GM12865 (cell line): Measurements from ENCODE around the gene ZFAND3.

ENCODE experiments used
- DNase-seq: peaks from one replicate; pipeline ENCODE4 v3.0.0; 2010; ENCODE audit warnings: low read depth
- H3K4me3 ChIP-seq: 2 replicates; pipeline ENCODE4 v1.5.1; 2011; ENCODE audit warnings: mild to moderate bottlenecking, low read depth, low read length, control low read depth
- CTCF ChIP-seq: IDR thresholded peaks from 2 replicates; pipeline ENCODE4 v1.5.1; 2011; ENCODE audit warnings: low read length, control low read depth, low read depth, inconsistent platforms; ENCODE audit not compliant: insufficient read depth; ENCODE audit errors: missing control alignments

ZFAND3 gene

DNA sequence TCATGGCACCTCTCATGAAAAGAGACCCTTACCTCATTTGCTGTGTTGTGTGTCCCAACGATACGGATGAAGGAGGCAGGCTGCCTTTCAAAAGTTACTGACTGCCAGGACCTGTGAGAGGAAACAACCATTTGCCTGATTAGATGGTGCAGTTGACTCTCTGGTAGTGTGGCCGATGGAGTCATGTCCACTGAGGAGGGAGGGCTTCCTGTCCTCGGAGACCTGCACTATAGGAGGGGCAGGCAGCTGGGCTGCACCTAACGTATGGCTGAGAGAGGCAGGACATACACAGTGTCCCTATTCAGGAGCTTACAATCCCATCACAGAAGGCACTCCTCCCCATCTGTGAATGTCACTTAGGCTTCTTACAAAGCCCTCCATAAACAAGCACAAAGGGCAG lies 373.0 kb downstream of the ZFAND3 start:
- H3K4me3 ChIP-seq, result no peak overlapping the region
- TF ChIP-seq CTCF, result no peak
- no peak for DNase-seq

- TF ChIP-seq CTCF, result no peak
- H3K4me3 ChIP-seq, result no peak overlapping the region
- no peak for DNase-seq
Measured at GRCh38 chr6:38193051-38193450, 373.5 kb downstream of the ZFAND3 start.

DNA sequence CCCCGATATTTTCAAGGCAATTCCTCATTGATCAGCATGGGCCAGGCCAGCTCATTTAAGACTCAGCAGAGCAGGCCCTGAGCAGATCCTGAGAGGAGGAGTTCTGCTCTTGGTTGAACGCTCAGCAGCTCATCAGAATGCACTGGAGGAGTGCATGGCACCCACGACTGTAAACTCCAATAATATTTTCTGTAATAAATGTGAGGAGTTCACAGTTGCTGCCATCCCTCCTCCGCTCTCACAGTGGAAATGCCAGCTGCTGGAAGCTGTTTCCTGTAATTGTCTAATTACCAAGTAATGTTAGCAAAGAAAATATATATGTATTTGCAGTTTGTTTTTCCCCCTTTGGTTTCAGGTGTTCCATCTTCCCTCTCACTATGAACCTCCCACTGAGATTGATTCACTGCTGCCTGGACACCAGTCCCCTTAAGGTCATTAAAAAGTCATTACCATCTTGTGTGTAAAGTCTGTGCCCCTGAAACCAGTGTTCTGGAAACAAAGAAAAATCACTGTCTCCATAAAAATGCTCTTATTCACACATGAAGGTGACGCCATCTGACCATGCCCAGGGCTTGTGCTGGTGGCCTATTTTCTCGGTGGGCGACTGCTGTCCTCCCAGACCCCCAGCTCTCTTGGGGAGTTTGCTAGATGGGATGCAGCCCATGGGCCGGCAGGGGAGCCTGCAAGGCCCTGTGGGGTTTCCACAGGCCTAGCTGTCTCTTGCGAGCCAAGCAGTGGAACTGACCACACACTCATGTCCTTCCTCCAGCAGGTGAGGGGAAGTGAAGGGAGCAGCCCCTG lies 374.2 kb downstream of the ZFAND3 start:
- no peak overlapping the region for H3K4me3 ChIP-seq
- TF ChIP-seq CTCF, result no peak
- no peak for DNase-seq

- DNase-seq, result no peak
- H3K4me3 ChIP-seq, result no peak overlapping the region
- no peak for TF ChIP-seq CTCF
Measured at GRCh38 chr6:38194282-38194572, 374.7 kb downstream of the ZFAND3 start.

DNA sequence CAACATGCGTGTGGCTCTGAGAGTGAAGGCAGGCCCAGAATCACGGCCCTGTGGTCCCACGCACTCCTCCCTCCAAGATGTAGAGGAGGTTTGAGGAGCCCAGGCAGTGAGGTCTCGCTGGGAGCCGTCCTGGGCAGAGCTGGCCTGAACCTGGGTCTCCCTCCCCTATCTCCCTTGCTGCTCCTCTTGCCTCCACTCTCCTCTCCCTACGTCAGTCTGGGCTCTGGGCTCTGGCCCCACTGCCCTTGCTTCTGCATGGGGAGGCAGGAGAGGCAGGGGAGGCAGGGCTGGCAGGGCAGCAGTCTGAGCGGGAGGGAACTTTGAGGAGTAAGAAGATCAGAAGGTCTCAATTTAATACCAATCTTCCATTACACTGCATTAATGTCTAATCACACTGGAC lies 375.1 kb downstream of the ZFAND3 start:
- DNase-seq, result no peak

DNA sequence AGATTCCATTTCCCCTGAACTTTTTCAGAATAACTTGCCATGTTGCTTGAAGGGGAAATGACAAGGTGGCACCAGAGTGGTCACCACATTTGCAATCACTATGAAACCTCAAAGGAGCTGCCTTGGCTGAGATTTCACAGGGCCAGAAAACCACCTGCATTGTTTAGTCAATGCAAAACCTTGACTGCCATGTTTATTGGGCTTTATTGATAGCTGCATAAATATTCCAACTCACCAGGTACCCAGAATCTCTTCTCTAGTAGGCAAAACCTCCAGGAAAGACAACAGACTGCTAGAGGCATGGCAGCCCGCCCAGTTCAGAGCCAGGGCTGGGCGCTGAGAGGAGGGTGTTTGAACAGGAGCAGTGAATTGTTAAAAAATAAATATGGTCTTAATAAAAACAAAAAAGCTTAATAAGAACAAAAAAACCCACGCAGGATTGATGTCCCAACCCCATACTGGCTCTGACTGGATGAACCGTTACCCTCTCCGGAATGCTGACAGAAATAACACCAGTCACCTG lies 375.6 kb downstream of the ZFAND3 start:
- TF ChIP-seq CTCF, result no peak
- H3K4me3 ChIP-seq, result no peak overlapping the region
- DNase-seq, result no peak

More for the DNA sequence above, 375.1 kb downstream of the ZFAND3 start:
- no peak overlapping the region for H3K4me3 ChIP-seq
- TF ChIP-seq CTCF, result no peak

GRCh38 chr6:38198219-38198618 lies 378.7 kb downstream of the ZFAND3 start:
- no peak overlapping the region for H3K4me3 ChIP-seq
- TF ChIP-seq CTCF, result no peak
- DNase-seq, result no peak
